T-cell (primary cell): ENCODE measurements around the gene PLA2G15. TPM values are rescaled to one million over a fixed set of nuclear protein-coding genes. Genes with fewer than 3 reads are reported as not detected.

Experiments
- ATAC-seq, 4 experiments: fragments of 200-7000 bp in 3 of 4; fragments of 150-1000 bp in 1 of 4; cut with Tn5 transposase; replicated peaks in 1 of 4; 1 replicate in 3 of 4; 2 replicates in 1 of 4; pipeline ENCODE4 v1.10.0; 2021; ENCODE audit warnings: moderate library complexity in 3 of 4, mild to moderate bottlenecking in 2 of 4, moderate number of reproducible peaks in 1 of 4
- CTCF ChIA-PET, 2 donors: fragments of 300-600 bp; sonication (Branson Sonifier 250); formaldehyde crosslinking; loops; one replicate each; lab custom pipeline; 2022; ENCODE audit warnings: antibody characterized with exemption in 2 of 2; lab: Charles Lee
- POLR2A ChIA-PET, 2 donors: fragments of 300-600 bp; sonication (Branson Sonifier 250); formaldehyde crosslinking; loops; one replicate each; lab custom pipeline; 2022; ENCODE audit warnings: antibody characterized with exemption in 2 of 2; lab: Charles Lee
- DNase-seq, 35 experiments: peaks; one replicate each; pipeline versions ENCODE4 v3.0.0 to v3.0.0-alpha.2; 2013 to 2023
- H3K27ac ChIP-seq: one replicate; pipeline ENCODE4 v1.5.1; 2013; ENCODE audit warnings: low read length
- H3K27me3 ChIP-seq, 2 experiments: replicated peaks in 1 of 2; 1 replicate in 1 of 2; 2 replicates in 1 of 2; pipeline versions ENCODE4 v1.6.1 to v1.7.0; 2013; ENCODE audit warnings: low read length in 1 of 2, mixed read lengths in 1 of 2; ENCODE audit not compliant: control insufficient read depth in 2 of 2, insufficient read depth in 2 of 2; ENCODE audit errors: extremely low read depth in 1 of 2
- H3K36me3 ChIP-seq, 2 donors: 1 replicate in 1 of 2; 2 replicates in 1 of 2; pipeline versions ENCODE4 v1.6.1 to v1.7.0; 2013; ENCODE audit warnings: low read length in 1 of 2; ENCODE audit not compliant: control insufficient read depth in 2 of 2, insufficient read depth in 1 of 2; ENCODE audit errors: extremely low read depth in 1 of 2
- H3K4me1 ChIP-seq, 2 experiments: 1 replicate in 1 of 2; 2 replicates in 1 of 2; pipeline versions ENCODE4 v1.6.1 to v1.7.0; 2013; ENCODE audit warnings: low read length in 2 of 2, mixed read lengths in 1 of 2; ENCODE audit not compliant: insufficient read depth in 2 of 2, control insufficient read depth in 1 of 2; ENCODE audit errors: extremely low read depth in 1 of 2
- H3K4me3 ChIP-seq, 2 donors: 1 replicate in 1 of 2; 2 replicates in 1 of 2; pipeline versions ENCODE4 v1.5.1 to v1.7.0; 2013; ENCODE audit warnings: mild to moderate bottlenecking in 2 of 2, low read length in 1 of 2, moderate library complexity in 1 of 2; ENCODE audit not compliant: control insufficient read depth in 1 of 2; ENCODE audit errors: extremely low read depth in 1 of 2
- H3K9me3 ChIP-seq: 2 replicates; pipeline ENCODE4 v1.7.0; 2013
- H3K27ac Mint-ChIP-seq, 2 donors: one replicate each; pipeline ENCODE4 v1.8.0; 2020 to 2021; ENCODE audit warnings: mild to moderate bottlenecking in 2 of 2, mixed read lengths in 2 of 2
- H3K27me3 Mint-ChIP-seq, 2 donors: one replicate each; pipeline ENCODE4 v1.8.0; 2021 to 2022; ENCODE audit warnings: mixed read lengths in 2 of 2
- H3K36me3 Mint-ChIP-seq: one replicate; pipeline ENCODE4 v1.8.0; 2021; ENCODE audit warnings: mixed read lengths
- H3K4me1 Mint-ChIP-seq, 3 donors: one replicate each; pipeline ENCODE4 v1.8.0; 2020 to 2022; ENCODE audit warnings: mixed read lengths in 3 of 3, mild to moderate bottlenecking in 1 of 3
- H3K4me3 Mint-ChIP-seq, 3 donors: one replicate each; pipeline ENCODE4 v1.8.0; 2020 to 2022; ENCODE audit warnings: mild to moderate bottlenecking in 3 of 3, mixed read lengths in 3 of 3, moderate library complexity in 3 of 3
- H3K9me3 Mint-ChIP-seq, 3 donors: one replicate each; pipeline ENCODE4 v1.8.0; 2020 to 2022; ENCODE audit warnings: mixed read lengths in 3 of 3
- WGBS: methylation state at CpG from one replicate; pipeline ENCODE4 v1.1.5; 2013; ENCODE audit warnings: missing lambda C conversion rate; ENCODE audit not compliant: insufficient coverage; 5-methylcytosine and 5-hydroxymethylcytosine counted together
- total RNA-seq, 35 experiments: library from RNA in 6 of 35; stranded (reverse) in 6 of 35; fragments of 120-200 nt in 1 of 35; gene quantifications; one replicate each; pipeline versions ENCODE4 v1.2.1 to v1.2.4 and lab custom pipeline; 2013 to 2026

Gene PLA2G15, protein sequence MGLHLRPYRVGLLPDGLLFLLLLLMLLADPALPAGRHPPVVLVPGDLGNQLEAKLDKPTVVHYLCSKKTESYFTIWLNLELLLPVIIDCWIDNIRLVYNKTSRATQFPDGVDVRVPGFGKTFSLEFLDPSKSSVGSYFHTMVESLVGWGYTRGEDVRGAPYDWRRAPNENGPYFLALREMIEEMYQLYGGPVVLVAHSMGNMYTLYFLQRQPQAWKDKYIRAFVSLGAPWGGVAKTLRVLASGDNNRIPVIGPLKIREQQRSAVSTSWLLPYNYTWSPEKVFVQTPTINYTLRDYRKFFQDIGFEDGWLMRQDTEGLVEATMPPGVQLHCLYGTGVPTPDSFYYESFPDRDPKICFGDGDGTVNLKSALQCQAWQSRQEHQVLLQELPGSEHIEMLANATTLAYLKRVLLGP
- 10 to 100 TPM in 4 of 5 donors, 1 to 10 TPM in 1; 8.7 to 16.4 (median 10.9) TPM for total RNA-seq
- total RNA-seq (2013) = 3.9 TPM
- 3.0 to 17.0 (median 7.0) reads per million in 29 experiments for total RNA-seq (lab: John Stamatoyannopoulos, UW)

DNA sequence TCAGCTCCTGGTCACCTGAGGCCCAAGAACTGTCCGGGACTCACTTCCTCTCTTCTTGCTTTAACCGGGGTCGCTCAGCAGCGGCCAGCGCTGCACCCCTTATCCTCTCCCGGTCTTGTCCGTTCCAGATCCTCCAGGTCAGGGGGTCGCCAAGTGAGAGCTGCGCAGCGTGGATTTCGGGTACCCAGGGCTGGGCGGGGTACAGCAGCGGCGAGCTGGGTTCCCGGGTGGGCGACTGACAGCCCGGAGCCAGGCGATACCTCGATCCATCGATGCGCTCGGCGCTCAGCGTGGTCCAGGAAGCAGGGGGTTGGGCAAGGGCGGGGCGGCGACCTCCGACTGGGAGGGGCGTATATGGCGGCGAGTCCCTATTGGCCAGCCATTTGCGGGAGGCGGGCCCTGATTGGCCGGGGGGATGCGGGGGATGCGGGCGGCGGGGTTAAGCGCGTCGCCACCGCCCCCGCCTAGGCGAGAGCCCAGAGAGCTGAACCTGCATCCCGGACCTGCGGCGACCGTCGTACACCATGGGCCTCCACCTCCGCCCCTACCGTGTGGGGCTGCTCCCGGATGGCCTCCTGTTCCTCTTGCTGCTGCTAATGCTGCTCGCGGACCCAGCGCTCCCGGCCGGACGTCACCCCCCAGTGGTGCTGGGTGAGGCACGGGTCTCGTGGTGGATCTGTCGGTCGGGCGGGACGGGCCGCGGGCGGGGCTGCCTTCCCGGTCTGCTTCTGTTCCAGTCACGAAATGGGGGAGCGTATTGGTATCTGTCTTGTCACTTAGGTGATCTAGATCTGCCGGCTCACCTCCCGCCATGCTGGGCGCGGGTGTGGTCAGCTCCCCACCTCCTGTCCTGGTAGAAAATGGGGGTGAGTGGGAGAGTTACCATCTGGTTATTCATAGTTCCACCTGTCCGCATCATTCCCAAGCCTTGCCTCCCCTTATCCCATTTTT is at the start of gene PLA2G15:
Gene PLA2G15, plus strand, starts transcription at position 471 of the 951 bp plus-strand sequence. Its CDS starts 54 bp downstream, at position 525.
- Histone ChIP-seq H3K9me3 (no peaks in the 10 kb centered on the region), H3K4me3 (peak within 1 kb of the TSS; percentile 74 to 77), H3K27me3 (peaks cover 0 to 6% of the 10 kb centered on the region in 2 experiments), H3K4me1 (peaks cover 6 to 34% of the 10 kb centered on the region in 2 experiments), H3K27ac (peak within 1 kb of the TSS; percentile 20), H3K36me3 (peaks cover 0 to 9% of the 10 kb centered on the region in 2 donors)
- POLR2A ChIA-PET = no interaction called here
- H3K9me3 Mint-ChIP-seq = no peaks in the 10 kb centered on the region
- CTCF ChIA-PET = interaction anchor here (0.6 to 1.1 kb wide), 9 partner anchors 17 to 88 kb away, joined by 3 to 6 read pairs (median 3); partner anchors contain the start of genes PRMT7 (in 2 of the 2), SLC7A6 (in 2 of the 2) and SLC7A6OS (in 2 of the 2)
- DNase-seq = peak; percentile 84 to 98 (median 94)
- peaks cover 5% of the 10 kb centered on the region for H3K36me3 Mint-ChIP-seq
- WGBS = 0% methylated on average over 62 of the region's 75 CpGs
- peak within 1 kb of the TSS; percentile 94 to 98 (median 98) for H3K4me3 Mint-ChIP-seq
- no peaks in the 10 kb centered on the region for H3K27me3 Mint-ChIP-seq
- peaks cover 22 to 35% (median 31%) of the 10 kb centered on the region in 3 donors for H3K4me1 Mint-ChIP-seq
- ATAC-seq = peak; percentile 97 to 99 (median 97)
- peak within 1 kb of the TSS; percentile 79 to 90 for H3K27ac Mint-ChIP-seq

DNA sequence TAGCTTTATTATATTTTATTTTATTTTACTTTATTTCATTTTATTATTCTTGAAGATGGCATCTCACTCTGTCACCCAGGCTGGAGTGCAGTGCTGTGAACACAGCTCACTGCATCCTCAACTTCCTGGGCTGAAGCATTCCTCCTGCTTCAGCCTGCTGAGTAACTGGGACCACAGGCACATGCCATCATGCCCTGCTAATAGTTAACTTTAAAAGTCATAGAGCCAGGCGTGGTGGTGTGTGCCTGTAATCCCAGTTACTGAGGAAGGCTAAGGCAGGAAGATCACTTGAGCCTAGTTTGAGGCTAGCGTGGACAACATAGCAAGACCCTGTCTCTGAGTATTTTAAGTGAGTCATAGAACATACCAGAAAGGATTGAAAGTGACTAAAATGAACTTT is 47.9 kb upstream of the PLA2G15 start:
- peaks cover 13% of the 10 kb centered on the region for H3K36me3 Mint-ChIP-seq
- ATAC-seq (no peak), DNase-seq (no peak)
- H3K9me3 Mint-ChIP-seq = no peaks in the 10 kb centered on the region
- no peaks in the 10 kb centered on the region for H3K27me3 Mint-ChIP-seq
- no peak overlapping the region for H3K27ac Mint-ChIP-seq
- CTCF ChIA-PET = interaction anchor here in 1 of 2 donors (0.6 kb wide), 1 partner anchor 1451 kb away, joined by 4 read pairs; no protein-coding TSS in a partner anchor
- peaks cover 0 to 43% of the 10 kb centered on the region in 2 donors for H3K36me3 ChIP-seq
- H3K4me1 ChIP-seq = no peaks in the 10 kb centered on the region
- H3K4me3 ChIP-seq = no peak overlapping the region
- no peaks in the 10 kb centered on the region for H3K9me3 ChIP-seq
- peaks cover 11 to 22% (median 18%) of the 10 kb centered on the region in 3 donors for H3K4me1 Mint-ChIP-seq
- no peak overlapping the region for H3K27ac ChIP-seq
- H3K4me3 Mint-ChIP-seq = no peak overlapping the region
- POLR2A ChIA-PET = no interaction called here
- WGBS = 100% methylated on average over 2 of the region's 2 CpGs
- H3K27me3 ChIP-seq = no peaks in the 10 kb centered on the region

DNA sequence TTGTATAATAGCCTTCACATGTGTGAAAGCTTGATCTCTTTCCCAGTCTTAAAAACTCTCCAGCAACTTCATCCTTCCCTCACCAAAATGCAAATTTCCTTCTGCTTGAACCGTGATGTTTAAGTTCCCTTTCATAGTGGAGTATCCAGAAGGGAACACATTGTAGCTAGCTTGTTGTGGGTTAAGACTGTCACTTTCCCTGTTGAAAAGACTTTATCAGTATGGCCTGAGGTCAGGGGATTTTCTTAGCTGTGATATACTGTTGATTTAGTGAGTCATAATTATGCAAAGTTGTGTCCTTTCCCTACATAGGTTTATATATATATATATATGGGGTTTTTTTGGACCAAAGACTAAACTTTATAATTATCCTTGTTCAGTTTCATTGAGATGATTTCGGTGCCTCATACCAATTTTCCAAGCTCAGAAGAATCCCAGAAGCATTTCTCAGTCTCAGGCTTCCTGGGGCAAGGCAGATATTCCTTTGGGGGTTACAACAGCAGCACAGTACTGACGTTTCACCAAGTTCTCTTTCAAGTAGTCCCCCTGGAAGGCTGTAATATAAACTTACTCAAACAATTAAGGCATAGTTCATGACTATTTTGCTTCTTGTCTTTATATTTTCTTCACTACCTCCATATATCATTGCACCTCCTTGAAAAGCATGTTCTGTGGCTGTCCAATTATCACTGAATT is 44.9 kb upstream of the PLA2G15 start:
- no peak overlapping the region for H3K4me3 Mint-ChIP-seq
- H3K4me1 Mint-ChIP-seq = peaks cover 7 to 30% (median 19%) of the 10 kb centered on the region in 3 donors
- H3K9me3 Mint-ChIP-seq = no peaks in the 10 kb centered on the region
- Histone ChIP-seq H3K27ac (no peak overlapping the region), H3K4me1 (peaks cover 0 to 2% of the 10 kb centered on the region in 2 experiments), H3K27me3 (no peaks in the 10 kb centered on the region), H3K4me3 (no peak overlapping the region), H3K9me3 (no peaks in the 10 kb centered on the region), H3K36me3 (peaks cover 0 to 27% of the 10 kb centered on the region in 2 donors)
- POLR2A ChIA-PET = no interaction called here
- H3K27me3 Mint-ChIP-seq = no peaks in the 10 kb centered on the region
- ATAC-seq (no peak), DNase-seq (no peak)
- WGBS = 63% methylated on average over 1 of the region's 3 CpGs
- H3K27ac Mint-ChIP-seq = peak overlapping the region; percentile 69 to 74
- CTCF ChIA-PET = no interaction called here
- peaks cover 8% of the 10 kb centered on the region for H3K36me3 Mint-ChIP-seq

DNA sequence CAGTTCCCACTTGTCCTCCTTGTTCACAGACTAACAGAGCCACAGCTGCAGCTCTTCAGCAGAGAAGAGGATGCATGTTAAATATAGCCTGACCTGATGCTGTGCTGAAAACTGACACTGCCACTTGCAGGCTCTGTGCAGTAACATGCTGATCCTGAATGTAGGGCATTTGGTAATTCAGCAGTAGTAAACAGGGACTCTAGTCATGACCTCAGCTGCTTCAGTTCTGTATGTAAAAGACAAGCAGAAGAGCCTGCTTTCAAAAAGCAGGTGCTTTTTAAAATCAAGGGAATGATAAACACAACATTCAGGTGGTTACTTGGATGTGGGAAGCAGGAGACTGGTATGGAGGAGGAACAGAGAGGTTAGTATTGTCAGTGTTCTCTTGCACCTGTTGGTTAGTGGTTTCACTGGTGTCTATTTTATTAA is 43.1 kb upstream of the PLA2G15 start:
- H3K4me3 Mint-ChIP-seq = no peak overlapping the region
- no peaks in the 10 kb centered on the region for H3K9me3 Mint-ChIP-seq
- no peak for ATAC-seq
- peaks cover 8% of the 10 kb centered on the region for H3K36me3 Mint-ChIP-seq
- CTCF ChIA-PET = no interaction called here
- H3K27ac Mint-ChIP-seq = peak overlapping the region; percentile 36 to 81
- peaks cover 7 to 34% (median 22%) of the 10 kb centered on the region in 3 donors for H3K4me1 Mint-ChIP-seq
- H3K4me3 ChIP-seq = no peak overlapping the region
- no peaks in the 10 kb centered on the region for H3K9me3 ChIP-seq
- no peaks in the 10 kb centered on the region for H3K27me3 ChIP-seq
- POLR2A ChIA-PET = no interaction called here
- H3K27ac ChIP-seq = no peak overlapping the region
- H3K4me1 ChIP-seq = peaks cover 0 to 2% of the 10 kb centered on the region in 2 experiments
- H3K27me3 Mint-ChIP-seq = no peaks in the 10 kb centered on the region
- DNase-seq = no peak
- H3K36me3 ChIP-seq = peaks cover 0 to 25% of the 10 kb centered on the region in 2 donors

DNA sequence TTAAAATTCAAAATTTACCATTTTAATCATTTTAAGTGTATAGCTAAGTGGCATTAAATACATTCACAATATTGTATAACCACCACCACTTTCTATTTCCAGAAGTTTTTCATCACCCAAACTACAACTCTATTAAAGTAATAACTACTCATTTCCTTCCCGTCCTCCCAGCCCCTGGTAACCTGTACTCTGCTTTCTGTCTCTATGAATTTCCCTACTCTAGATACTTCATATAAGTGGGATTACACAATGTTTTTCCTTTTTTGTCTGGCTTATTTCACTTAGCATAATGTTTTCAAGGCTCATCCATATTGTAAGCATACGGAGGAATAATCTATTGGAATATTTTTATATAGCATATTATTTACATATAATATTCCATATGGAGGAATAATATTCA is 38.9 kb upstream of the PLA2G15 start:
- peaks cover 22 to 51% (median 44%) of the 10 kb centered on the region in 3 donors for H3K4me1 Mint-ChIP-seq
- no CpG with 5 or more reads among the region's 2 CpGs for WGBS
- POLR2A ChIA-PET = interaction anchor here in 1 of 2 donors (0.6 to 0.7 kb wide), 2 partner anchors 11 to 70 kb away, joined by 4 to 8 read pairs; no protein-coding TSS in a partner anchor
- CTCF ChIA-PET = interaction anchor here (0.5 to 1.0 kb wide), 5 partner anchors 9 to 215 kb away, joined by 3 to 7 read pairs (median 4); no protein-coding TSS in a partner anchor
- H3K27me3 Mint-ChIP-seq = no peaks in the 10 kb centered on the region
- H3K4me1 ChIP-seq = peaks cover 6 to 23% of the 10 kb centered on the region in 2 experiments
- no peak for DNase-seq
- peak overlapping the region; percentile 2 to 34 for H3K27ac Mint-ChIP-seq
- no peak for ATAC-seq
- no peak overlapping the region for H3K4me3 Mint-ChIP-seq
- H3K27ac ChIP-seq = no peak overlapping the region
- H3K9me3 ChIP-seq = no peaks in the 10 kb centered on the region
- no peak overlapping the region for H3K4me3 ChIP-seq
- no peaks in the 10 kb centered on the region for H3K9me3 Mint-ChIP-seq
- H3K27me3 ChIP-seq = no peaks in the 10 kb centered on the region
- H3K36me3 Mint-ChIP-seq = peaks cover 11% of the 10 kb centered on the region
- H3K36me3 ChIP-seq = peaks cover 3 to 23% of the 10 kb centered on the region in 2 donors
